HG02763 (cell line): Measurements from ENCODE around the gene HDAC3.

Source experiments
- ATAC-seq: cut with Tn5 transposase; IDR thresholded peaks from one replicate; pipeline ENCODE4 v1.9.1; 2021; ENCODE audit warnings: mild to moderate bottlenecking, moderate library complexity; ENCODE audit not compliant: unreplicated experiment

HDAC3 gene

DNA sequence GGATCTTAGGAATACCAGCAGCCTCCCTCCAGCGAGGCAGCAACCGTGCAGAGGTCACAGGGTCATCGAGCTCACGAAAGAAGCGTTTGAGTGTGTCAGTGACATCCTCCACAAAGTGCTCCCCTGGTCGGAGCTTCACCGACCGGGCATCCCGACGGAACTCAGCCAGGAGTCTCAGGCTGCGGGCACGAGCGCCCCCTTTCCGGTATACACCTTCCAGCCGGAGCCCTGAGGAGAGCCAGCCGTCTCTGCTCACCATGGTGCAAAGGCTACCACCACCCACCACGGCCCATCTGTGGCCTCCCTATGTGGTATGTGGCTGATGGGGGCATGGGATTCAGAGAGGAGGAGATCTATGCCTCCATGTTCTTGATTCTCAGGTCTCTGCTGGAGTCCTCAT, 25.4 kb upstream of the HDAC3 start:
- no peak for ATAC-seq

DNA sequence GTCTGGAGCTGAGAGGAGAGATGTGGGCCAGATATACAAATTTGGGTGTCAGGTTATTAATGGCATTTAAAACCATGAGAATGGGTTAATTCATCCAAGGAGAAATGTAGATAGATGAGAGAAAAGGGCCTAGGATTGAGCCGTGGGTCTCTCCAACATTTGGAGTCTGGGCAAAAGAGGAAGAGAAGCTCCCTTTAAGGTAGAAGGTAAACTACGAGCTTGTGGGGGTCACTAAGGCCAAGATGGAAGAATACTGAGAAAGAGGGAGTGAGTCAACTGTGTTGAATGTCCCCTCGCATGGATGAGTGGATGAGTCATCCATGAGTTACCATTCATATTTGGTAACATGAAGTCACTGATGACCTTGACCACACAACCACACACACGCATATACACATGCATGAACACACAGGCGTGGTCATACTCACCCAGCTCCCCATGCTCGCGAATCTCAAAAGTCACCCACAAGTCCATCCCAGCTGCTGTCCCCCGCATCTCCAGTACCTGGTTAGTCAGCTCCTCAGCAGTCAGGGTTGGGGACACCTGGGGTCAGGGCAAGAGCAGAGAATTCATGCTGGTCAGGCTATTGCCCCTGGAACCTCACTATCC, 21.4 kb upstream of the HDAC3 start:
- no peak for ATAC-seq

DNA sequence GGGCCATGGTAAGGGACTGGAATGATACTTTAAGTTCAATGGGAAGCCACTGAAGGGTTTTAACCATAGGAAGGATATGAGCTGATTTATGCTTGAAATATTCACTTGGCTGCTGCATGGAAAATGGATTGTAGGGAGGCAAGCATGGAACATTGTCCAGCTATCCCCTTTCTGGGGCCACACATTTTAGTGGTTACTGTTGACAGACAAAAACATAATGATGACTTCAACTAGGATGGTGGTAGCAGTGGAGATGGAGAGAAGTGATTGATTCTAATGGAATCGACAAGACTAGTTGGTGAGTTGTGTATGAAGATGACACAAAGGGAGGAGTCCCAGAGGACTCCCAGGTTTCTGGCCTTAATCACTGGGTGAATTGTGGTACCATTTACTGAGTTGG, 20.8 kb upstream of the HDAC3 start:
- no peak for ATAC-seq

DNA sequence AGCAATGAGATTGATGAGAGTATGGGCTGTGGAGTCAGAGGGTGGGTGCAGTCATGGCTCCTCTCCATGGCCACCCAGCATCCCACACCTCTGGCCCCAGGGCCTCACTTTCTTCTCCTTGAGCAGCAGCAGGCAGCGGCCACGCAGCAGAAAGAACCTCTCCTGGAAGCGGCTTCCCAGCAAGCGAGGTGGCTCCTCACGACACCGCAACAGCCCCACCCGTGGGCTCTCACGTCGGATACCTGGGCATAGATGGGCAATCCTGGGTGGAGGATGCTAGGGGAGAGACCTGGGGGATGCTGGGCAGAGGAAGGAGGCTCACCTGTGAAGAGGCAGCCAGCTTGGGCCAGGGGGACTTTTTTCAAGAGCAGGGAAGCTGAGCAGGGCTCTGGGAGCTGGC, 19.7 kb upstream of the HDAC3 start:
- ATAC-seq, result no peak

DNA sequence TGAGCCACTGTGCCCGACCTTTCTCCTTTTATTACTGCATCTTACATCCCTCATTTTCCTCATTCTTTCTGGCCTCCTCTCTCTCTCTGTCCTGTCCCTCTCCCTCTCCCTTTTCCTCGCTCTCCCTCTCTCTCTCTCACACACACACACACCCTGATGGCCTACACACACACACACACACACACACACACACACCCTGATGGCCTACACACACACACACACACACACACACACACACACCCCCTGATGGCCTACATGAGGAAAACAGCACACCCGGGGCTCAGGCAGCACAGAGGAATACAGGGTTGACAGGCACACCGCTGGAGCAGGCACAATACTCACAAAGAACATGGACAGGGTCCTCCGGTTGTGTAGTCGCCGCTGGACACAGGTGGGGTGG, 18.4 kb upstream of the HDAC3 start:
- ATAC-seq, result no peak

DNA sequence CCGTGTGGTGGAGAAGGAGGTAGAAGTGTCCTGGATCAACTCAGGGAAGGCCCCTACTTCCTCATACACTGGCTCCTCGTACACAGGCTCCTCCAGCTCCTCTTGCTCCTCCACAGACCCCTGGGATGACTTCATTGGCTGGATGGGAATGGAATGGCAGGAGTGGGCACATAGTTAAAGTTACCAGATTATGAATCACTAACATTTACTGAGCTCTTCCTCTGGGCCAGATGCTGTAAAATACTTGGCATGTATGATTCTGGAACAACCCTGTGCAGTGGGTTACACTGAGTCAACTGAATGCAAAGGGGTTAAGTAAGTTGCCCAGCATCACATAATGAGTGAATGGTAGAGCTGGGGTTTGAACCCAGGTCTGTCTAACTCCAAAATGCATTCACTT, 17.6 kb upstream of the HDAC3 start:
- no peak for ATAC-seq

DNA sequence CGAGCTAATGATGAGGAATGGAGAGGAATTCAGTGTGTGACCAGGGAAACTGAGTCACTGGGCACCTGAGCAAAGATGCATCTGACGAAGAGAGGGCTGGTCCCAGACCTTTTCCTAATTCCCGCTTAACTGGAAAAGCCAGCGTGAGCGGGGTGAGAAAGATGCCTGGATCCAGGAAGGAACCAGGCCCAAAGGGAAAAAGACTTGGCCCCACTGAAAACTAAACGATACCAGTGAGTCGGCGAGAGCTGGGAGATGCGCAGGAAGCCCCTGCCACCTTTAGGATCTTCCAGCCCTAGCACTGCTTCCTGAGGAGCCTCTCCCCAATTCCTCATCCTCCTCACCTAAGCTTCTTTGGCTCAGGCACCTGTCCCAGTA, 15.1 kb upstream of the HDAC3 start:
- no peak for ATAC-seq

DNA sequence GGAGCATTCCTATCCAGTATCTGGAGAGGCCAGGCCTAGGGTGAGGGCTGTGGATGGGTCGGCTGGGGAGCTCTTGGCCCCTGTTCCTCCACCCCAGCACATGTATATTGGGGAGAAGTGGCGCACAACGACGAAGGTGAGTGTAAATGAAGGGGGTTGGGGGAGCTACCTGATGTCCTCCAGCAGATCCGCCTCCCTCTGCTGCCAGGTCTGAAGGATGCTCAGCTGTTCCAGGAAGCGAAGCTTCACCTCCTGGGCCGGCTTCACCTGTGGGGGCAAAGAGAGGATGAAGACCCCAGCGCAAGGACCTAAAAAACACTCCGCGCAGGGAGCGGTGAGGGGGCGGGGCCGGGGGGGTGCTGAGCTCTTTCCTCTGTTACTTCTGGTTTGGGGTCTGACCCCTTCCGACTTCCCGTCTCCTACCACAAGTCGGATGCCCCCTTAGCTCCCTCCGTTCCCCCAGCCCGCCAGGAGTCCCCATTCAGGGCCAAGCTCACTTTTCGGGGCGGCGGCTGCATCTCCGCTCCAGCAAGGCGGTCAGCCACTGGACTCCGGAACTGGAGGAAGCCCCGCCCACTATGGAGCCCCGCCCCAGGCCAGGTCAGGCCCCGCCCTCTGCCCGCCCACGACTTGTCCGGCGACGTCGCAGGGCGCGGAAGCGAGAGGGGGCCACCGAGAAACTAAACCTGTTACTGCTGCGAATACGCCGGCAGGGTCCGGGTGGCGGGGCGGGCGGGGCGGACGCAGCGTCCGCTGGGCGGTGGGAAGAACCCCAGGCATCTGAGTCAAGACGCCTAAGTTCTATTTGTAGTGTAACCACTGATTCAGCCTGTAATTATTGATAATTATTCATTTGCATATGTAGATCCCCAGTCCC, 14.4 kb upstream of the HDAC3 start, which contains the start of gene FCHSD1:
TSS of gene FCHSD1 (minus strand) at position 568 of the 877 bp plus-strand sequence. CDS start at position 518, 50 bp downstream.
- peak; percentile 95 for ATAC-seq

DNA sequence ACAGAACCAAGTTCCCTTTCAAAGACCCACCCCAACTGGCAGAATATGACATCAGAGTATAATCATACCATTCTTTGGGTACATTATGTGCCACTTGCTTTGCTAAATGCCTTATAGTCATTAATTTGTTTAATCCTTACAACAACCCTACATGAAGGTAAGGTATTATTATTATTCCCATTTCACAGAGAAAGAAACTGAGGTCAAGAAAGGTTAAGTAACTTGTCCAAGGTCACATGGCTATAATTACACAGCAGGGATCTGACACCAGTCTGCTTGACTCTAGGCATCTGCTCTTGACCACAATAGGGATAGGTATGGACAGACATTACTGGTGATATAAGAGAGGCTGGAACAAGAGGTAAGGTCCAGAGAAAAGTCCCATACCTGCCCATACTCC, 13.3 kb upstream of the HDAC3 start:
- no peak for ATAC-seq

DNA sequence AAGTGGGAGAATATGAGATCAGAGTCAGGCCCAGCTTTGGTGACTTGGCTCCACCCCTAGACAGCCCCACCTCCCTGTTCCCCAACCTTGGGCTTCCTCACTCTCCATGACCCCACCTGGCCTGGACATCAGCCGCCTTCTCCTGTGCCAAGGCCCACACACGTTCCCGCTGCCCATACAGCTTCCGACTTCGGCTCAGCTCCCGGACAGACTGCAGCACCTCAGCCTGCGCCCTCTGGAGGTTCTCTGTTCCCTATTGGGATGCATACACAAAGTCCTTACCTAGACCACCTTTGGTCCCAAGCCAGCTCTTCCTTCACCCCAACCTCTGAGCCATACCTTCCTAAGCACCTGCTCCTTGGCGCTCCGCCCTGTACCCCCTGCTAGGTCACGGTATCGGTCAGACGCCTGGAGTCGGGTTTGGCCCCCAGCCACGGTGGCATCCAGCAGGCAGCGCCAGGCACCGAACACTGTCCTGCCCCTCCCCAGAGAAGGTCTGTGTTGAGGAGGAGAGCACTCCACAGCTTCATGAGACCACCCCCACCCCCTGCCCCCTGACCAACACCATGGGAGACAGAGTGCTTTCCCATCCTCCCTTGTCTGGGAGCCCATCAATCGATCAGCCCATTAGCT, 12.5 kb upstream of the HDAC3 start:
- ATAC-seq, result no peak

DNA sequence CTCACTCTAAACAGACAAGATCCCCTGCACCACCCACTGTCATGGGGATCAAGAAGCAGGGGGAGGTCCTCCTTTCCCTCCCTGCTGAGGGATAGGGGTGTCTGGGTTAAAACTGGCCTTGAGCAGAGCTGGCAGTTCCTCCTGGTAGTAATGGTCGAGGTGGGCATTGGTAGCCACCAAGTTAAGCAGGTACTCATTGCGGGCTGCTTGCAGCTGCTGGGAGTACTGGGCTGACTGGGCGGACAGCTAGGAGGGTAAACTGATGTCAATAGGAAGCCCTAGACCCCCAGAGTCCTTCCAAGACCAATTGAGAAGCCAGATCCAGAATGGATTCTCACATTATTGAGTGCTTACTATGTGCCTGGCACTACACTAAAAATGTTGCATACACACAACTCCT, 11.2 kb upstream of the HDAC3 start:
- ATAC-seq, result no peak

DNA sequence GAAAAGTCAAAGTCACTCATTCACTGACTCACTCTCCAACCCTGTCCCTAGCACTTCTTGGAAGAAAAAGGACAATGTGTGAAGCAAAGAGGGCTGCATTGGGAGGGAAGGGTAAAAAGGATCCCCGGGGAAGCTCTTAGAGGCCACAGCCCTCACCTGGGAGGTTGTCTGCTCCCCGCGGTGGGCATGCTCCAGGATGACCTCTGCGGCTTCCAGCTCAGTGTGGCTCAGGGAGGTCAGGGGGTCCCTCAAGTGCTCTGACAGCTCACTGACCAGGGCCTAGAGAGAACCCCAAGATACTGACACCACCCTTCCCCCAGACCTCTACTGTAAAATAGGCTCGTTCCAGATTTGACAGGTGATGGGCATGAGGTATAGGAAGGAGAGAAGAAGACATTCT, 10.6 kb upstream of the HDAC3 start:
- ATAC-seq, result no peak

DNA sequence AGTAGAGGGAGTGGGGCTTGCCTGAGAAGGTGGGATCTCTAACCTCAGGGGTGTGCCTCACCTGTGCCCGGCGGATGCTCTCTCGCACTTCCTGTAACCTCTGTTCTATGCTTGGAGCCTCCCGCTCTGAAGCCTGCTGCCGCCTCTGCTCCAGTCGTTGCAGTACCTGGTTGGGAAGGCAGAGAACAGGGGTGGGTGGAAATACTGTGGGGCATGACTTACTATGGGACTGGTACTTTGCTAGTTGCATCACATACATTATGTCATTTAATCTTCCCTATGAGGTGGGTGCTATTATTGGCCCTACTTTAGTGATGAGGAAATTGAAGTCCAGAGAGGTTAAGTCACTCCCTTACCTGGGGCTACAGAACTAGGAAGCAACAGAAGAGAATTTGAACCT, 9.4 kb upstream of the HDAC3 start:
- no peak for ATAC-seq

DNA sequence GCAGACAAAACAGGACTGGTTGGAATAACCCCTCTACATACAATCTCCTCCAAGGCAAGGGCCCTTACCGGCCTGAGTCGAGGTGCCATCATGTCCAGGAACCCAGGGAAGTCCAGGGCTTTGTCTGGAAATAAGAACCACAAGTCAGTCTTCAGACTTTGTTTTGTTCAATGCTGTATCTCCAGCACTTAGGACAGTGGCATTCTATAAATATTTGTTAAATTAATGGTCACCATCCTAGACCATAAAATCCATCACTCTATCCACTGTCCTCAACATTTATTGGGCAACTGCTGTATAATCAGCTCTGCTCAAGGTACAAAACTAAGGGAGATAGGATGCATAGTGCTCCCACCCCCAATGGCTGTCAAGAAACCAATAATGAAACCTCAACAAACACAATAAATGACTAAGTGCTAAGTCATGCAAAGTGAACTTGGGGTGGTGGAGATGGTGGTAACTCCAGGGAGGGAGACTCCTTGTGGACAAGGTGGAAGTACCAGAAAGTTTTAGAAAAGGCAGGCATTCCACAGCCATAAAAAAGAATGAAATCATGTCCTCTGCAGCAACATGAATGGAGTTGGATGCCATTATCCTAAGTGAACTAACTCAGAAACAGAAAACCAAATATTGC, 5.1 kb upstream of the HDAC3 start:
- peak; percentile 42 for ATAC-seq

DNA sequence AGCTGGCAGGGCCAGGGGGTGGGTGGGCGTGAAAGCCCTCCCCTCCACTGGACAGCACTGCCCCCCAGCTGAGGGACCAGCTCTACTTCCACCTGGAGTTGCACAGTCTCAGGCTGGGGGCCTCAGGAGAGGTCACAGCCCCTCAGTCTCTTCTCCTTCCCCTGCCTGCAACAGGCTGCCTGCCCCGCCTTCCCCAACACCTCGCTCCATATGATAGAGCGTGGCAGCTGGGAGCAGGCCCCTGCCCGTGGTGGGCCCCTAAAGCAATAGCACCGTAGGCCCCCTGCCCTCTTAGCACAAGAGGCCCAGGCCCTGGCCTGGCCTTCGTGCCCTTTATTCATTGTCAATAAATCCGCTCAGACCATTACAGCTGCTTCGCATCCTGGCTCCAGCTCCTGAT, 4.0 kb upstream of the HDAC3 start:
- no peak for ATAC-seq

DNA sequence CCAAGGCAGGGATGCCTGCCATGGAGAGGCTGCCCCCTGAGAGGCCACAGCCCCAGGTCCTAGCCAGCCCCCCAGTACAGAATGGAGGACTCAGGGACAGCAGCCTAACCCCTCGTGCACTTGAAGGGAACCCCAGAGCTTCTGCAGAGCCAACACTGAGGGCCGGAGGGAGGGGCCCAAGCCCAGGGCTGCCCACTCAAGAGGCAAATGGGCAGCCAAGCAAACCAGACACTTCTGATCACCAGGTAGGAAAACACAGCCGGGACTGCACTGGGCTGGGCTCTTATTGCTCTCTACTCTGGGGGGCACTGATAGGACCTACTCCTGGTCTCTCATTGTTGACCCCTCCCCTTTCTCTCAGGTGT, 3.4 kb upstream of the HDAC3 start:
- no peak for ATAC-seq

DNA sequence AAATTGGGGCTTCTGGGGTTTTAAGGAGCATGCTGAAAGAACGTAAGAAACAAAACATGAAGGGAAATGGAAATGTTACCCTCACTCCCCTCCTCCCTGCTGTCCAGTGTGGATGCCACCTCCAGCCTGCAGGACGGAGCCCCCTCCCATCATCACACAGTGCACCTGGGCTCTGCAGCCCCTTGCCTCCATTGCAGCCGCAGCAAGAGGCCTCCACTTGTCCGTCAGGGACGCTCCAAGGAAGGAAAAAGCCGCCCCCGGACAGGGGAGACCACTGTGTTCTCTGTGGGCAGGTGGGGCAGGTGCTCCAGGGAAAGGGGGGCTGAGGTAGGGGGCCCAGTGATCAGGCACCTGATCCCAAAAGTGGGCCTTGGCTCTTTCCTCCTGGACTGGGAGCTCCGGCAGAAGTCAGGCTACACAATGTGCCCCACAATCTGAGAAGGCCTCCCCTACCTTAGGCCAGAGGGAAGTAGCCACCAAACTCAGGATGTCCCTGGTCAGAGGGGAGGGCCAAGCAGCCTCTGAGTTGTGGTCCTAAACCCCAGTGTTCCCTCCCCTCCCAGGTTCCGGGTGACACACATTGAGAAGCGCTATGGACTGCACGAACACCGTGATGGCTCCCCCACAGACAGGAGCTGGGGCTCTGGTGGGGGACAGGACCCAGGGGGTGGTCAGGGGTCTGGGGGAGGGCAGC, 2.9 kb upstream of the HDAC3 start:
- ATAC-seq, result no peak

DNA sequence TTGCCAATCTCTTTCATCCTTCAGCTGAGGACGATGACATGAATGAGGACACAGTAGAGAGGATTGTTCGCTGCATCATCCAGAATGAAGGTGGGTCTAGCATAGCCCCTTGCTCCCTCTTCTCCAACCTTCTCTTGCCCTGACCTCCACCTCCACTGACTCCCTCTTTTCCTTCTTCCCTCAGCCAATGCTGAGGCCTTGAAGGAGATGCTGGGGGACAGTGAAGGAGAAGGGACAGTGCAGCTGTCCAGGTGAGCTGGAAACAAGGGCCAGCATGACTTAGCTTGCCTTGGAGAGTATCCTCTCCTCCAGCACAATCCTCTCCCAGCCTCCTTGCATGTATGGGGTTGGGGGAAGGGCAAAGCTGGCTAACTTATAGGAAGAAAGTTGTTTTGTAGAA, 2.1 kb upstream of the HDAC3 start:
- no peak for ATAC-seq

DNA sequence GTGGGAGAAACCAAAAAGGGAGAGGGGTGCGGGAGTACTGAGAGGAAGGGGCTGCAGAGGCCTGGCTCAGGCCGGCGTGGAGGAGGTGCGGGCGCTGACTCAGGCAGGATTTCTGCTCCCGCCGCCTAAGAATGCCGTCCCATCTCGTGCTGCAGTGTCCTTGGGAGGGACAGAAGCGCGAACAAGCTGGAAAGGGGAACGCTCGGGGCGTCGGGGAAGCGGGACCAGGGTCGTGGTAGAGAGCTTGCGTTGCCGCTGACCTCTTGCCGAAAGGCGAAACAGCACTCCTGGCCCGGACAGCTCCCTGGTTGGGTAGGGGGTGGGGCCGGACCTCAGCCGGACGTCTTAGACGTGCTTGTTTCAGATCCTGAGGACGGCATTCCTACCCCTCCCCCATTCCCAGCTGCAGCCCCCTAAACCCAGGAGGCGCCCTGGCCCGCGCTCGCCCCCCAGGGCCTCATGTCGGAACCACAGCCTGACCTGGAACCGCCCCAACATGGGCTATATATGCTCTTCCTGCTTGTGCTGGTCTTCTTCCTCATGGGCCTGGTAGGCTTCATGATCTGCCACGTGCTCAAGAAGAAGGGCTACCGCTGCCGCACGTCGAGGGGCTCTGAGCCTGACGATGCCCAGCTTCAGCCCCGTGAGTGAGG, 1.2 kb upstream of the HDAC3 start:
- peak; percentile 20 for ATAC-seq

DNA sequence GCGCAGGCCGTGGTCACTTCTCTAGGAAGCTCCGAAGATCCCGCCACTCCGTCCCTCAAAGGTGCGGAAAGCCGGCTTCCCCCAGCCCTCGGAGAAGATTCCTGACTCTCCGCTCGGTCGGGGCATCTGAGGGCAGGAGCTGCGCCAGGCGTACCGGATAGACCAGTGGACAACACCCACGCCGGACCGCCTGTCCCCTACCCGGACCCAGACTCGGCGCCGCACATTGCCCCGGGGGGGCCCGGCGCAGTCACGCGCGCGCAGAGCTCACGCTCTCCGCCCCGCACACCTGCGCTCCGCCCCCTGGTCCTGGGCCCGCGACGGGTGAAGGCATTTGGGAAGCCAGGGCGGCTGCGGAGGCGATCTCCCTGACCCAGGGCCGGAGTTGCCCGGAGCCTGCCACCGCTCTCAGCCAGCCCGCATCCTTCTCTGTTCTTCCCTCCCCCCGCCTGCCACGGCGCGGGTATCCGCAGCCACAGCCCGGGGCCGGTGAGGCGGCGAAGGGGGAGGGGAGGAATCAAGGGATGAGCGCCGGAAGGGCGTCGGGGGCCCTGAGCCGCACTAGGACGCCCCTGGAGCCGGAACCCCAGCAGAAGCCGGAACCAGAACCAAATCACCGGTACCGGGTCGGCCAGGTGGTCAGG, 596 bp upstream of the HDAC3 start:
- ATAC-seq, result peak; percentile 12
